Posterior cingulate gyrus (tissue), 11 donors: ENCODE measurements around the gene C1orf210.
A peak's percentile ranks its signal among the peaks of the same experiment; 100 is the strongest.

Experiments
- DNase-seq, 10 donors: peaks; one replicate each; pipeline versions ENCODE4 v3.0.0 to v3.0.0-alpha.2; 2020 to 2021; ENCODE audit warnings: mixed read lengths in 3 of 10
- intact Hi-C: fragments of 100-400 bp; cut with DNase I; formaldehyde crosslinking; loops from one replicate; pipeline ENCODE4 v1.15.1; 2023

Gene C1orf210

DNA sequence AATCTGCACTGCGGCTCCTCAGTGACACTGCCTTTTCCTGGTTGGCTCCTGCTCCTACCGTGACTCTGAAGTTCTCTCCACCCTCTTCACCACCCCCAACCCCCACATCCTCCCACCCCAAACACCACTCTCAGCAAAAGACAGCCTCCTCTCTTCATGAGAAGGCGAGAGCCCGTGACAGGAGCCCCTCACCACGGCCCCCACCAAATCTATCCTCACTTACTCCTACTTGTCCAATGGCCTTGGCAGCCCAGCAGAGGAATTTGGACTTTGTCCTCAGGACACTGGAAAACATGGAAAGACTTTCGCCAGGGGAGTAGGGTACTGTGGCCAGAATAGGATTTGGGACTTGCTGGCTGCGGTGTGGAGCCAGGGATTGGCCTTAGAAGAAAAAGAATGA lies 8.7 kb downstream of the C1orf210 start:
- intact Hi-C loops = loop anchor here (2.0 kb wide), 1 partner anchor 34 kb away; no protein-coding TSS in a partner anchor
- DNase-seq = peak in 2 of 10 donors; percentile 25 to 33

DNA sequence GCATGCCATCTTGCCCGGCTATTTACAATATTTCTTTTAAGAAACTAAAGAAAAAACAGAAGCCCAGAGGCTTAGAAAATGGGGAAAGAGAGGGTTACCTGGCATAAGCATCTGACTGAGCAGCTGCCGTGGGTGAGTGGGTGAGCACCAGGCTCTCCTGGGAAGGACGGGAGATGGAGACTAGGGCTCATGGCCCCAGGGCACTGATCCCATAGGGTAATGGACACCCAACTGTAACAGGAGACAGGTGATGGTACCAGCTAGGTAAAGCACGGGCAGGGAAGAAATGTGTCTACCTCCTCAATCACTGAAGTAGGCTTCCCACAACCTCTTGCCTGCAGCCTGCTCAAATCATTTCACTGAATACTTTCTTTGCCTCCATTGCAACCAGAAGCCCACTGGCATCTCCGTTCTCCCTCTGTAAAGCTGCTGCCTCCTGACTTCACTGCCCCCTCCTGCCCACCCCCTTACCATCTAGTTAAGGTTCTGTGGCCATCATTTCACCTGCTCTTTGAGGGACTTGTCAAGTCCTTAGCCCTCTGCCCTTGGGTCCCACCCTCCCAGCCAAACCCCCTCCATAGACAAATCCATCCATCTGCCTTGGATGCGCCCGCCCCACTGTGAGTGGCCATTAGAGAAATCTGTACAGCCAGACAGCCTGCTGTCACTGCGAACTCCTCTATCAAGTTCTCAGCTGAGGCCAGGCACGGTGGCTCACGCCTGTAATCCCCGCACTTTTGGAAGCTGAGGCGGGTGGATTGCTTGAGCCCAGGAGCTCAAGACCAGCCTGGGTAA lies 9.4 kb downstream of the C1orf210 start:
- DNase-seq = peak in 2 of 10 donors; percentile 14 to 67
- intact Hi-C loops = loop anchor here (2.0 kb wide), 1 partner anchor 35 kb away; no protein-coding TSS in a partner anchor

DNA sequence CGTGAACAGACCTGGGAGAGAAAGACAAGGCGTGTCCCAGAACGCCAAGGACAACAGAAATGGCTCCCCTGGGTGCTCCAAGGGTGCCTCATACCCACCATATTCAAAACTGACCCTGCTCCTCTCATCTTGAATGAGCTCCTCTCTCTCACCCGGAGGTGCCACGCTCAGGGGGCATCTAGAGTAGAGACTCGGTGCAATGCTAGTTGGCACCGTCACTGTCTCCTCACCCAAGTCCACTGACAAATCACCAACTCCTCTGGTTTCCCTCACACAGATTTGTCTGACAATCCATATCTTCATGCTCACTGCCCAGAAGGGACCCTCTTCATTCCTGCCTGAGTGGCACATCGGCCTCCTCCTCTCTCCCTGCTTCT lies 10.6 kb downstream of the C1orf210 start:
- intact Hi-C loops = no loop called here
- DNase-seq = peak in 1 of 10 donors; percentile 59

DNA sequence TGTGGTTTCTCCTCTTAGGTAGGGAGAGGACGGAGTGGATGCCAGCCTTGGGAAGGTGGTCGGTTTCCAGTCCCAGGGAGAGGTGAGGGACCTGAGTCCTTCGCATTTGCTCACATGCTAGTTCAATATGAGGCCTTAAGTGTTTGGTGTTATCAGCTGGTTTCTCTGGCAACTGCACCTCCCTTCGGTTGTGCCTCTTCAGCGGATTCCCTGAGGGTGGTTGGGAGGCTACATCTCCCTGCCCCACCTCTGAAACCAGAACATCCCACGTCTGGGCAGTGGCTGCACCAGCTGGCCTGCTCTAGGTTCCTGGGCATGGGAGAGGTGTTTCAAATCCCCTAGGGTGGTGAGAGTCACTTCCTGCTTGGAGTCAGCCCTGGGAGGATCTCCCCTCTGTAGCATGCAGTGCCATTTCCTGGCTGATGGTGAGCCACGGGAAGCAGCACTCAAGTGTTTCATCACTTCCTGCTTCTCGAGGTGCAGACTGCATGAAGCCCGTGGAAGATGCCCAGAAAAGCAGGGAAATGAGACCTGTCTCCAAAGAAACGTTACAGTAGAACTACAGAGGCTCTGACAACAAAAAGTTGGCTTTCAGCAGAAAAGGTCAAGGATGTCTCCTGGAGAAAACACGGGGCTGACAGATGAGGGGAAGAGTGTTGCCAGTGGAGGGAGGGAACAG lies 11.1 kb downstream of the C1orf210 start:
- peak in 2 of 10 donors; percentile 3 to 51 for DNase-seq
- intact Hi-C loops = no loop called here

DNA sequence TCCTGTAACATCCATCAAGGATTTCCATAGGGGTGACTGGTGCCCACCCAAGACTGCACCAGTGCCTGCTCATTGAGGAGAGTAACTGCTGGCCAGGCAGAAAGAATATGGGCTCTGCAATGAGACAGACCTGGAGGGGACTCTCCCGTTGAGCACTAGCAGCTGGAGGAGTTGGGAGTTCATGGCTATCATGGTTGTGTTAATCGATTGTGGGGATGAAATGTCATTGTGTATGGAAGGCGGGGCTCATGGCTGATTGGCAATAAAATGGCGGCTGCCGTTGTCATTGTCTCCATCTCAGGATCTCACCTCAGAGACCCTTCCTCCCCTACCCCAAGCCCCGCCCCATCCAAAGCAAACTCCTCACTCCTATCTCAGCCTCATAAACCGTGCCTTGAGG lies 11.7 kb downstream of the C1orf210 start:
- DNase-seq = no peak
- intact Hi-C loops = no loop called here

DNA sequence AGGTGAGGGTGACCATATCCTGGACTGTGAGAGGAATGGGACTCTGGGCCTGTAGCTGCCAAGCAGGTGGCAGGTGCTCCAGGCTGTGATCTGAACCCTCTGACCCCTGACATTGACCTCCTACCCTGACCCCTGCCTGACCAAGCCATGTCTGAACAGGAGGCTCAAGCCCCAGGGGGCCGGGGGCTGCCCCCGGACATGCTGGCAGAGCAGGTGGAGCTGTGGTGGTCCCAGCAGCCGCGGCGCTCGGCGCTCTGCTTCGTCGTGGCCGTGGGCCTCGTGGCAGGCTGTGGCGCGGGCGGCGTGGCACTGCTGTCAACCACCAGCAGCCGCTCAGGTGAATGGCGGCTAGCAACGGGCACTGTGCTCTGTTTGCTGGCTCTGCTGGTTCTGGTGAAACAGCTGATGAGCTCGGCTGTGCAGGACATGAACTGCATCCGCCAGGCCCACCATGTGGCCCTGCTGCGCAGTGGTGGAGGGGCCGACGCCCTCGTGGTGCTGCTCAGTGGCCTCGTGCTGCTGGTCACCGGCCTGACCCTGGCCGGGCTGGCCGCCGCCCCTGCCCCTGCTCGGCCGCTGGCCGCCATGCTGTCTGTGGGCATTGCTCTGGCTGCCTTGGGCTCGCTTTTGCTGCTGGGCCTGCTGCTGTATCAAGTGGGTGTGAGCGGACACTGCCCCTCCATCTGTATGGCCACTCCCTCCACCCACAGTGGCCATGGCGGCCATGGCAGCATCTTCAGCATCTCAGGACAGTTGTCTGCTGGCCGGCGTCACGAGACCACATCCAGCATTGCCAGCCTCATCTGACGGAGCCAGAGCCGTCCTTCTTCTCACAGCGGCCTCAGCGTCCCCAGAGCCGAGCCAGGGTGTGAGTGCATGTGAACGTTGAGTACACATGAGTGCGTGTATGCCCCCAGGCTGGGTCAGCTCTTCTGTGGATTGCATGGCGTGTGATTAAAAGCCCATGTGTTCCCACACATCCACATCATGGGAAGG lies 12.5 kb downstream of the C1orf210 start:
- intact Hi-C loops = no loop called here
- DNase-seq = peak in 2 of 10 donors; percentile 55 to 73

DNA sequence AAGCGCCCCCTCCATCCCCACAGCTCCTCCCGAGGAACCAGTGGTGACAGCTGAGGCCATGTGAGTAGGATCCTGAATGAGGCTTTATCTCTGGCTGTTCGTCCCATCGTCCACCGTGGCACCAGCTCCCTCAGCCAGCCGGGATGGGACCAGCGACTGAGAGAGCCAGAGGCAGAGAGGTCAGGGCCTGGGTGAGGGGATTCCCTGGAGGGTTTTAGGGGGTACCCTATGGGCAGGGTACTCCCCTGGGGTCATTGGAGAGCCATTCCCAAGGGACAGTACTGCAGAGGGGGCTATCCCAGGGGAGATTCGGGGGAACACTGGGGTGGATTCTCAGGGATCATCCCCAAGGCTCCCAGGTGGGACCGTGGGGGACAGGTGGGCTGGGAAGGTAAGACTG lies 13.2 kb downstream of the C1orf210 start:
- DNase-seq = peak in 9 of 10 donors; percentile 40 to 96 (median 70)
- intact Hi-C loops = no loop called here

DNA sequence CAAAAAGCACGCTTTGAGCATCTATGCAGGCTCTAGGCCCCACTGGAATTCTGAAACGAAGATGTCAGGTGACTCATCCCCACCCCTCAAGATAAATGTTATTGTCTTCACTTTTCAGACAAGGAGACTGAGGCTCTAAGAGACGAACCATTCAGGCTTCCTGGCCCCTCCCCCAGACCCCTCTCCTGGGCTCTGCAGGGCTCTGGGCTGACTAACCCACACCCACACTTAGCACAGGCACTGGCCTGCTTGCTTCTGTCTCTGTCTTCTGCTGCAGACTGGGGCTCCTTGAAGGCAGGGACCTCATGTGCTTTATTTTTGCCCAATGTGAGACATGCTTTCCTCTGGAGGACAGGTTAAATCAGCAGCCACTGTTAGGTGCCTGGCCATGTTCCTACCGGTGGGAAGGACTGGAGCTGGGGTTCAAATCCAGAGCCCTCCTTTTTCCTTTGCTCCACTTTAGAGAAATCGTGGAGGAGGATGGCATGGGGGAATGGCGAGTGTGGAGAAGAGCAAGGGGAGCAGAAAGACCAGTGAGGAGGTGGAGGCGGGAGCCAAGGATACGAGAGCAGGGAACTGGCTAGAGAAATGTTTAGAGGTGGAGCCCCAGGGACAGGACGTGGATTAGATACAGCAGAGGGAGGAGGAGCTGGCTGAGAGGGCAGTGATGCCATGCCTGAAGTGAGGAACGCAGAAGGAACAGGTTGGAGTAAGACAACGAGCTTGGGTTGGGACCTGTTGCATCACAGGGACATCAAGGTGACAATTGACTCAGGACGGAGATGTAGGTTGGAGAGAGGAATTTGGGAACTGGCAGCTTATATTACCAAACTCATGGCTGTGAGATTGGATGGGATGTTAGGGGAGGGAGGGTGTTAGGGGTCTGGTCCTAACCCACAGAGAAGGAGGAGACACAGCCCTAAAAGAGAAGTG lies 13.9 kb downstream of the C1orf210 start:
- DNase-seq = peak in 1 of 10 donors; percentile 7
- intact Hi-C loops = no loop called here

DNA sequence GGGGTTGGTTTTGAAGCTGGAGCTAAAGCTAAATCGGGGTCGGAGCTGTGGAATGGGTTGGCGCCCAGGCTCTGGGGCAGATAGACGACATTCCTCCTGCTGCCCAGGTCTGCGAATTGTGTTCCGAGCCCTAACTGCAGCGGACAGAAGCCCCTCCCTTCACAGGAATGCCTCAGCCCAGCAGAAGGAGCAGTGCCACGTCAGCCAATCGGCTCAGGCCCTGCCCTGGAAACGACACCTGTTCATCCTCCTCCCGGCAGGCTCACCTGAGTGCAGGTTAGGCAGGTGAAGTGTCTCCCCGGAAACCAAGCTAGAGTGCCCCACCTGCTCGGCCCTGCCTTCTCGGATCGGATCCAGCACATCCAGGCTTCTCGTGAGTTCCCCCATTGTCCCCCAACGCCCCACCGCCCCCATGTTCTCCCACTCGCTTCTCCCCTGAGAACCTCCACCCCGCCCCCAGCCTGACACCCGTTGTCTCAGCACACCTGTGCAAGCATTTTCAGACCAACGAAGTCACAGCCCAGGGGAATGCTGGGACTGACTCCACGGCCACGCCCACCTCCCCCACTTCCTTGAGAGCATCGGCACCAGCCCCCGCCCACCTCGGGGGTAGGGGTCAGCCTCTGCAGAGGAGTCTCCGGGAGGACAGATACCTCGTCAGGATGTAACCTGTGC lies 14.8 kb downstream of the C1orf210 start:
- peak in 2 of 10 donors; percentile 59 to 74 for DNase-seq
- intact Hi-C loops = no loop called here

DNA sequence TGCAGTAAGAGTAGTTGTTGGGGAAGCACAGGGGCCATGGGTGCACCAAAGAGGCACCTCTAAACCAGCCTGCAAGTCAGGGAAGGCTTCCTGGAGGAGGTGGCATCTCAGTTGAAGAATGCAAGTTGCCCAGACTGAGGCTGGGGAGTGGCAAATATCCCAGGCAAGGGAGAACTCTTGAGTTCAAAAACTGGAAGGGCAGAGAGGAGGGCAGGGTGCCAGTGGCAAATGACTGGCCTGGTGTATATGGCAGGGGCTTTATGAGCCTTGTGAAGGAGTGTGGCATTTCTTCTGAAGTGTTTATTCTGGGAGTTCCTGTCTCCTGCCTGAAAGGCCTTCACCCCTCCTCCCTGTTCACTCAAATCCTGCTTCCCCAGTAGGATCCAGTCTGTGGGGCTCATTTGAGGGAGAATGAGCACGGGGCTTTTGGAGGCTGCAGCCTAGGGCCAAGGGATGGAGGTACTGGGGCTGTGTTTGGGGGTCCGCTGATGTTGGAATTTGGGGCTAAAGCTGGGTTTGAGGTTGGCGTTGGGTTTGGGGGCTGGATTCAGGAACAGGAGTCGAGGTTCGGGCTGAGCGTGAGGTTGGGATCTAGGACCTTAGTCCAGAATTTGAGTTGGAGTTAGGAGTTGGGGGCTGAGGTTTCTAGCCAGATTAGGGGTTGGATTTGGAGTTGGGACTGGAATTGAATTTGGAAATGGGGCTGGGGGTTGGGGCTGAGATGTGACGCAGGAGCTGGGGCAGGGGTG lies 15.6 kb downstream of the C1orf210 start, which contains the start of gene TMEM125:
Gene TMEM125 (plus strand): TSS at position 357 of the 749 bp plus-strand sequence. CDS start 2,740 bp downstream, outside the sequence.
- peak in 1 of 10 donors; percentile 24 for DNase-seq
- intact Hi-C loops = no loop called here

DNA sequence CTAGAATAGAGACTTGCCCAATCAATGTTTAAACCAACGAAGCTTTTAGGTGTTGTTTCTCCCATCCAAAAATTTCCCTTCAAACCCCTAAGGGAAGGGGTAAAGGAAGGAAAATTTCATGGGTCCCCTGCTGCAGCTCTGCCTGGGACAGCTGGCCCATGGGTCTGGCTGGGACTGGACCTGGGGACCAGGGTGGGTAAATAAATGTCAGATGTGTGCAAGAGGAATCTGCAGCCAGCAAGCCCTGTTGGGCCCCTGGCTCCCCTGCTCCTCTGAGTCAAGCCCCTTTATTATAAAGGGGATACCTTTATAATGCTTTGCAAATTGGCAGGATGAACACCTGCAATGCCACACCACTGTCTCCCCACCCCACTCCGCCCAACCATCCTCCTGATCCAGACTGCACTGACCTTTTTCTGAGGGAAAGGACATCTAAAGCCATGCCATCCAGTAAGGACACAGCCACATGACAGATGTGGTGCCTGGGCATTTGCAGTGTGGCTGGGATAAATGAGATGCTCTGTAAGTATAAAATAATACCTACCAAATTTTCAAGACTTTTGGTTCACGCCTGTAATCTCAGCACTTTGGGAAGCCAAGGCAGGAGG lies 17.5 kb downstream of the C1orf210 start:
- peak in 1 of 10 donors; percentile 27 for DNase-seq

DNA sequence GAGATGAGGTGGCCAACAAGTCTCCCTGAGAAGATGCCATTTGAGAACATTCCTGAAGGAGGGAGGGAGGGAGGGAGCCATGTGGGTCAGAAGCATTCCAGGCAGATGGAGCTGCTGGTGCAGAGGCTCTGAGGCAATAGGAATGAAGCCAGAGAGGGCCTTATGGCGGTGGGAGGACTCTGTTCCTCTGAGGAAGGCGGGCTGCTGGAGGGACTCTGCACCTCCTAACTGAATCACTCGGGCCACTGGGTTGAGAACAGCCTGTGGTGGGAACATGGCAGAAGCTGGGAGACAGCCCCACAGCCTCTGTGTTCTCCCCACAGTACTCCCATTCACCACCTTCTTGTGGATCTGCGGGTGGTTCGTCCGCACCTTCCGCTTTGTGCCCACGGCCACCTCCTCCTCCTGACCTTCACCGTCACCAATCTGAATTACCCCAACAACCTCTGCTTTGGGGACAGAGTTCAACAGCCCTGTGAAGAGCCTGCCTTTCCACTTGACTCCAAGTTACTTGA lies 18.0 kb downstream of the C1orf210 start:
- DNase-seq = peak in 2 of 10 donors; percentile 42 to 82
- intact Hi-C loops = no loop called here

More for the DNA sequence above, 17.5 kb downstream of the C1orf210 start:
- intact Hi-C loops = loop anchor here (1.0 kb wide), 1 partner anchor 21 kb away; no protein-coding TSS in a partner anchor

DNA sequence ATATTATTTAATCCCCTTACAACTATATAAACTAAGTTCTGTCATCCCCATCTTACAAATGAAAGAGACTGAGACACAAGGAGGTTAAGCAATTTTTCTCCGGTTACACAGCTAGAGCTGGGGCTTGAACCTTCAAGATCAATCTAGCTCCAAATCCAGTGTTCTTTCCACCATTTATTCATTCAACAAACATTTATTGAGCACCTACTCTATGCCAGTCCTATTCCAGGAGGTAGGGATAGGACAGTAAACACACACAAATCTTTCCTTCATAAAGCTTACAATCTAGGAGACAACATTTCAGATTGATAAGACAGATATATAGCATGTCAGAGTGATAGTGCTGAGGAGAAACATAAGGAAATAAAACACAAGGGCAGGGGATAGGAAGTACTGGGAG lies 18.5 kb downstream of the C1orf210 start:
- intact Hi-C loops = no loop called here

DNA sequence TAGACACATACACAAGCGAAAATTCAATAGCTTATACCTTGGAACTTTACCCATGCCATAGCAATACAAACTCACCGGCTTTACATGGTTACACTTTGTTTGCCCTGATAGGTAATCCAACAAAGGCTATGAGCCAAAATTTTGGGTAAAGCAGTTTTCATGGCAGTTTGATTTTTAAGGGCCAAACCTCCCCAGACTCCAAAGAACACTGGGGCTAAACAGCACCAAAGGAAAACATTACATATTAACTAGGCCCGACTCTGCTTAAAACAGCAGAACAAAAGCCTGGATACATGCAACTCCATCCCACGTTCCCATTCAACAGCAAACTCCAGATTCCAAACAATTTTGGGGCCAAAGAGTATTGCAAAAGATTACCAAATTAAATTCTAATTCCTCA lies 19.9 kb downstream of the C1orf210 start:
- intact Hi-C loops = no loop called here
- DNase-seq = no peak

More for the DNA sequence above, 18.5 kb downstream of the C1orf210 start:
- DNase-seq = no peak

DNA sequence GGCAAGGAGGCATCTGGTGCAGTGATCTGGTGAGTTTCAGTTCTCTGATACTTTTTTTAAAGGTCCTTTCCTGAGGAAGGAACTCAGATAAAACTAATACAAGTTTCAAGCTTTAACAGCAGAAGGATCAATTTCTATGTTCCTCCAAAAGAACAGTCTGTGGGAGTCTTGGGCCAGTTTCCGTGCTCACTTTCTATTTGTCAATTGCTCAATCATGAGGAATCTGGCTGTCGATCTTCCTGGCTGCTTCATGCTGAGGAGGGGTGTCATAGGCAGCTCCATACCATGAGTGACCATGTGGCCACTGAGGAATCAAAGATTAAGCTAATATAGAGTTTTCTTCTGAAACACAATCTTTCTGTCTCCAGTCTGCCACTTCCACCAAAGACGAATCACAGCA lies 27.0 kb downstream of the C1orf210 start:
- intact Hi-C loops = no loop called here
- DNase-seq = no peak

DNA sequence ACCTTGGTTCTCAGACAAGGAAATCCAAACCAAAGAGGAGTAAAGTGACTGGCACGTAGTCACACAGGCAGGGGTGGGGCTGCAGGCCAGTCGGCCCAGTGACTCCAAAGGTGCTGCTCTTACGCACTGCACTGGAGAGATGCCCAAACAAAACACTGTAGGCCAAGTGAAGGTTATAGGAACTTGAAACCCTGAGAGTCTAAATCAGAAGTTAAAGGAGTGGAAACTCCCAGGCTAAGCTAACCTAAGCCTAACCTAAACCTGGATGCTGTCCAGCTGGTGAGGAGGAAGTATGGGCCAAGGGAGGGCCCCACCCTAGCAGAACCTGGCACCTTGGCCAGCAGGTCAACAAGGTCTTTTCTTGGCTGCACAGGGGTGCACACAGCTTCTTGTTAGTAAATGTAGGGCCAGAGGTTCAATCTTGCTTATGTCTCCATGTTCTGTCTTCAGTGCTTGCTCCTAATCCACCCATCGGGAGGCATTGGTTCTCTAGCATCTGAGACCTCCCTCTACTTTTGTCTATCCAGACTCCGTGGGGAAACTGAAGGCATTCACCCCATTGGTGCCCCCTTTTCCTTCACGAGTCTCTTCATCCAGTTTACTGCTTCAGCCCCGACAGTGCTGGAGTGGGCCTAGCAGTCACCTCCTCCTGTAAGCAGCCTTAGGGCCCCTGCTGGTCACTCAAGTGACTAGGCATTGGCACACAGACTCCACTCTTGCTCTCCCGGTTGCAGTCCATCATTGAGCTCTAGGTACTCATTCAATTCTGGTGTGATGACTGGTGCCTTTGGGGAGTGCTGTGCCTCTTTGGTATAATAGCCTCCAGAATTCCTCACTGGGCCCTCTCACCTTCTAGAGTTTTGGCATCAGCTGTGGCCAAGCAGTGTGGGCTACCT lies 28.5 kb downstream of the C1orf210 start:
- intact Hi-C loops = no loop called here
- no peak for DNase-seq
